WTC11 (cell line): Measurements from ENCODE around the gene GUCY2D. TPM values are rescaled to one million over a fixed set of nuclear protein-coding genes. Genes with fewer than 3 reads are reported as not detected.

Experiments
- ATAC-seq: fragments of 200-7000 bp; cut with Tn5 transposase; 2 replicates; pipeline ENCODE4 v1.10.0; 2021; ENCODE audit warnings: mild to moderate bottlenecking, moderate library complexity
- CTCF ChIA-PET: fragments of 300-600 bp; sonication (Branson Sonifier 250); formaldehyde crosslinking; loops from one replicate; lab custom pipeline; 2021; ENCODE audit warnings: antibody characterized with exemption; lab: Charles Lee
- POLR2A ChIA-PET: fragments of 350-600 bp; sonication (Branson Sonifier 250); formaldehyde crosslinking; loops from one replicate; lab custom pipeline; 2021; ENCODE audit warnings: antibody characterized with exemption; lab: Charles Lee
- DNase-seq: peaks from one replicate; pipeline ENCODE4 v3.0.0; 2021; ENCODE audit warnings: low spot score
- H3K27ac Mint-ChIP-seq: 2 replicates; pipeline ENCODE4 v1.8.0; 2021; ENCODE audit warnings: mixed read lengths
- H3K27me3 Mint-ChIP-seq: 2 replicates; pipeline ENCODE4 v1.8.0; 2021; ENCODE audit warnings: low read depth, mild to moderate bottlenecking, moderate library complexity, mixed read lengths
- H3K36me3 Mint-ChIP-seq: 2 replicates; pipeline ENCODE4 v1.8.0; 2021; ENCODE audit warnings: mixed read lengths
- H3K4me1 Mint-ChIP-seq: 2 replicates; pipeline ENCODE4 v1.8.0; 2022; ENCODE audit warnings: mixed read lengths
- H3K4me3 Mint-ChIP-seq: 2 replicates; pipeline ENCODE4 v1.8.0; 2021; ENCODE audit warnings: mild to moderate bottlenecking, moderate library complexity, mixed read lengths
- H3K9me3 Mint-ChIP-seq: 2 replicates; pipeline ENCODE4 v1.8.0; 2021; ENCODE audit warnings: mixed read lengths
- CBFB ChIP-seq: sonication (generic); formaldehyde crosslinking; IDR thresholded peaks from 2 replicates; pipeline ENCODE4 v1.8.1; 2022; ENCODE audit warnings: mild to moderate bottlenecking, low read depth, missing genetic modification reagents
- GABPB1 ChIP-seq: sonication (generic); formaldehyde crosslinking; IDR thresholded peaks from 2 replicates; pipeline ENCODE4 v1.8.1; 2023; ENCODE audit warnings: mild to moderate bottlenecking, missing genetic modification reagents
- GRHL2 ChIP-seq: fragments of 250-450 bp; sonication (Bioruptor Pico); IDR thresholded peaks from 2 replicates; pipeline ENCODE4 v1.8.0; 2022; ENCODE audit warnings: mild to moderate bottlenecking, moderate library complexity; ENCODE audit not compliant: insufficient replicate concordance, severe bottlenecking
- GTF2I ChIP-seq: fragments of 250-450 bp; sonication (Bioruptor Pico); conservative IDR thresholded peaks from 2 replicates; pipeline ENCODE4 v1.4.0; 2021; ENCODE audit warnings: mild to moderate bottlenecking
- SOX15 ChIP-seq: fragments of 250-450 bp; sonication (Bioruptor Pico); IDR thresholded peaks from 2 replicates; pipeline ENCODE4 v1.9.0; 2021; ENCODE audit warnings: mild to moderate bottlenecking
- ZBTB21 ChIP-seq: sonication (generic); formaldehyde crosslinking; IDR thresholded peaks from 2 replicates; pipeline ENCODE4 v1.8.1; 2023; ENCODE audit warnings: mild to moderate bottlenecking, missing genetic modification reagents, borderline replicate concordance
- ZNF121 ChIP-seq: sonication (generic); formaldehyde crosslinking; IDR thresholded peaks from 2 replicates; pipeline ENCODE4 v1.8.0; 2023; ENCODE audit warnings: missing genetic modification reagents
- ZNF263 ChIP-seq: sonication (generic); formaldehyde crosslinking; IDR thresholded peaks from 2 replicates; pipeline ENCODE4 v1.8.1; 2022; ENCODE audit warnings: low read depth, mild to moderate bottlenecking, moderate library complexity, missing genetic modification reagents
- ZNF317 ChIP-seq: sonication (generic); formaldehyde crosslinking; IDR thresholded peaks from 2 replicates; pipeline ENCODE4 v1.8.1; 2023; ENCODE audit warnings: low read depth, mild to moderate bottlenecking, moderate library complexity, missing genetic modification reagents, borderline replicate concordance
- ZNF416 ChIP-seq: fragments of 250-450 bp; sonication (Bioruptor Pico); IDR thresholded peaks from 2 replicates; pipeline ENCODE4 v1.9.0; 2021; ENCODE audit warnings: mild to moderate bottlenecking, inconsistent platforms
- total RNA-seq: library from RNA; stranded (reverse); gene quantifications from 3 replicates; pipeline ENCODE4 v1.2.3, GENCODE V29; 2021
- TF ChIP-seq, protein P1 (sequence below): sonication (generic); formaldehyde crosslinking; IDR thresholded peaks from 2 replicates; pipeline ENCODE4 v1.8.0; 2022; ENCODE audit warnings: mild to moderate bottlenecking, missing genetic modification reagents
- TF ChIP-seq, protein P2 (sequence below): sonication (generic); formaldehyde crosslinking; IDR thresholded peaks from 2 replicates; pipeline ENCODE4 v1.8.1; 2022; ENCODE audit warnings: mild to moderate bottlenecking, missing genetic modification reagents, moderate library complexity, borderline replicate concordance
- TF ChIP-seq, protein P3 (sequence below): fragments of 250-450 bp; sonication (Bioruptor Pico); IDR thresholded peaks from 2 replicates; pipeline ENCODE4 v1.9.0; 2021; ENCODE audit warnings: moderate library complexity, mild to moderate bottlenecking, inconsistent platforms, borderline replicate concordance
- TF ChIP-seq, protein P4 (sequence below): sonication (generic); formaldehyde crosslinking; IDR thresholded peaks from 2 replicates; pipeline ENCODE4 v1.8.1; 2022; ENCODE audit warnings: mild to moderate bottlenecking, moderate library complexity, missing genetic modification reagents
- TF ChIP-seq, protein P5 (sequence below): sonication (generic); formaldehyde crosslinking; conservative IDR thresholded peaks from 2 replicates; pipeline ENCODE4 v1.8.1; 2023; ENCODE audit warnings: mild to moderate bottlenecking, low read depth, missing genetic modification reagents, moderate library complexity
- TF ChIP-seq, protein P6 (sequence below): fragments of 250-450 bp; sonication (Bioruptor Pico); IDR thresholded peaks from 2 replicates; pipeline ENCODE4 v1.9.0; 2021; ENCODE audit warnings: mild to moderate bottlenecking, borderline replicate concordance

GUCY2D gene
- total RNA-seq, 1 experiment from 2014 or later = 0.87 TPM

DNA sequence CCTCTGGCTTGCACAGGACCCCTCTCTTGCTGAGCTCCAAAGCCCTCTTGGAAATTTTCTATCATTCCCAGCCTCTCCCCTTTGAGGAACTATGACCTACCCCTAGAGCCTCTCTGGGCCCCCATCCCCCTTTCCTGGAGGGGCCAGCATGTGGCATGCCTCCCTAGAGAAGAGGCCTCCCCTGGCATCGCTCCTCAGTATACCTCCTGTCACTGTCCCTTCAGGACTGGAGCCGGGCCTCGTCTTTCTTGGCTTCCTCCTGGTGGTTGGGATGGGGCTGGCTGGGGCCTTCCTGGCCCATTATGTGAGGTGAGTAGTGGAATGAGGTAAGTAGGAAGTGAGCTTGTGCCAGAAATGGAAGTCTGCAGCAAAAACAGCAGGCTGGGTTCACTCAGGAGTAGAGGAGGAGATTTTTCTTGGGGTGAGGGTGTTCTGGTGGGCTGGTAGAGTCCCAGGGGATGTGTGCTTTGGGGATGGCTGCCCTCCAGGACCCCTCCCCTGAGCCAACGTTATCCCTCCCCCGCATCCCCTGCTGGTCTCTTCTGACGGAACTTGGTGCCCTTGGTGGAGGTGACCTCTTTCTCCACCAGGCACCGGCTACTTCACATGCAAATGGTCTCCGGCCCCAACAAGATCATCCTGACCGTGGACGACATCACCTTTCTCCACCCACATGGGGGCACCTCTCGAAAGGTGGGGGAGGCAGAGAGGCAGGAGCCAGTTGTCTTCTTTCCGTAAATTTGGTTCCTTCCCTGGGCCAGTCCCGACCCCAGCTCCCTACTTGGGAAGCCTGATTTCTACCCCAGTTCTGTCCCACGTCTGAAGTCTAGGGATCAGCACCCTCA lies 4.6 kb downstream of the GUCY2D start:
- CTCF ChIA-PET = interaction anchor here (1.1 to 1.9 kb wide), 5 partner anchors 10 to 72 kb away, joined by 3 to 10 read pairs (median 4); no protein-coding TSS in a partner anchor

DNA sequence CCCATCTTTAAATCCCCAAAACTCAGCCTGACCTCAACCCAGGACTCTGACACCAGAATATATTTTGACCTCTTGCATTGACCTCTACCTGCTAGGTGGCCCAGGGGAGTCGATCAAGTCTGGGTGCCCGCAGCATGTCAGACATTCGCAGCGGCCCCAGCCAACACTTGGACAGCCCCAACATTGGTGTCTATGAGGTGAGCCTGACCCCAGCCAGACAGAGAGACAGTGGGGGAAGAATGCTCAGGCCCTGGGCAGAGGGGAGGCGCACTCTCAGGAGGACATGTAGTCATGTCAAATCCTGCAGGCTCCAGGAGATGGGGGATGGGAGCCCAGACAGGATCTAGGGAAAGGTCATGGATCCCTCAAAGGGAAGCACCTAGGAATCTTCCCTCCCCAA lies 5.4 kb downstream of the GUCY2D start:
- CTCF ChIA-PET = interaction anchor here (1.0 to 2.2 kb wide), 5 partner anchors 9 to 50 kb away, joined by 3 to 11 read pairs (median 3); no protein-coding TSS in a partner anchor
- TF ChIP-seq ZBTB21 (CRISPR knock-in tag) (no peak), SOX15 (CRISPR knock-in tag) (no peak), ZNF263 (CRISPR knock-in tag) (no peak), ZNF317 (CRISPR knock-in tag) (no peak), GTF2I (no peak), GABPB1 (CRISPR knock-in tag) (no peak), GRHL2 (CRISPR knock-in tag) (no peak), CBFB (no peak), ZNF121 (CRISPR knock-in tag) (no peak)
- TF ChIP-seq, protein P1, sequence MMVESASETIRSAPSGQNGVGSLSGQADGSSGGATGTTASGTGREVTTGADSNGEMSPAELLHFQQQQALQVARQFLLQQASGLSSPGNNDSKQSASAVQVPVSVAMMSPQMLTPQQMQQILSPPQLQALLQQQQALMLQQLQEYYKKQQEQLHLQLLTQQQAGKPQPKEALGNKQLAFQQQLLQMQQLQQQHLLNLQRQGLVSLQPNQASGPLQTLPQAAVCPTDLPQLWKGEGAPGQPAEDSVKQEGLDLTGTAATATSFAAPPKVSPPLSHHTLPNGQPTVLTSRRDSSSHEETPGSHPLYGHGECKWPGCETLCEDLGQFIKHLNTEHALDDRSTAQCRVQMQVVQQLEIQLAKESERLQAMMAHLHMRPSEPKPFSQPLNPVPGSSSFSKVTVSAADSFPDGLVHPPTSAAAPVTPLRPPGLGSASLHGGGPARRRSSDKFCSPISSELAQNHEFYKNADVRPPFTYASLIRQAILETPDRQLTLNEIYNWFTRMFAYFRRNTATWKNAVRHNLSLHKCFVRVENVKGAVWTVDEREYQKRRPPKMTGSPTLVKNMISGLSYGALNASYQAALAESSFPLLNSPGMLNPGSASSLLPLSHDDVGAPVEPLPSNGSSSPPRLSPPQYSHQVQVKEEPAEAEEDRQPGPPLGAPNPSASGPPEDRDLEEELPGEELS (CRISPR knock-in tag) = no peak
- TF ChIP-seq, protein P2, sequence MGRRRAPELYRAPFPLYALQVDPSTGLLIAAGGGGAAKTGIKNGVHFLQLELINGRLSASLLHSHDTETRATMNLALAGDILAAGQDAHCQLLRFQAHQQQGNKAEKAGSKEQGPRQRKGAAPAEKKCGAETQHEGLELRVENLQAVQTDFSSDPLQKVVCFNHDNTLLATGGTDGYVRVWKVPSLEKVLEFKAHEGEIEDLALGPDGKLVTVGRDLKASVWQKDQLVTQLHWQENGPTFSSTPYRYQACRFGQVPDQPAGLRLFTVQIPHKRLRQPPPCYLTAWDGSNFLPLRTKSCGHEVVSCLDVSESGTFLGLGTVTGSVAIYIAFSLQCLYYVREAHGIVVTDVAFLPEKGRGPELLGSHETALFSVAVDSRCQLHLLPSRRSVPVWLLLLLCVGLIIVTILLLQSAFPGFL (CRISPR knock-in tag) = no peak
- TF ChIP-seq, protein P3, sequence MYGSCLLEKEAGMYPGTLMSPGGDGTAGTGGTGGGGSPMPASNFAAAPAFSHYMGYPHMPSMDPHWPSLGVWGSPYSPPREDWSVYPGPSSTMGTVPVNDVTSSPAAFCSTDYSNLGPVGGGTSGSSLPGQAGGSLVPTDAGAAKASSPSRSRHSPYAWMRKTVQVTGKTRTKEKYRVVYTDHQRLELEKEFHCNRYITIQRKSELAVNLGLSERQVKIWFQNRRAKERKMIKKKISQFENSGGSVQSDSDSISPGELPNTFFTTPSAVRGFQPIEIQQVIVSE (CRISPR knock-in tag) = no peak

More for the DNA sequence above, 4.6 kb downstream of the GUCY2D start:
- TF ChIP-seq, protein P4, sequence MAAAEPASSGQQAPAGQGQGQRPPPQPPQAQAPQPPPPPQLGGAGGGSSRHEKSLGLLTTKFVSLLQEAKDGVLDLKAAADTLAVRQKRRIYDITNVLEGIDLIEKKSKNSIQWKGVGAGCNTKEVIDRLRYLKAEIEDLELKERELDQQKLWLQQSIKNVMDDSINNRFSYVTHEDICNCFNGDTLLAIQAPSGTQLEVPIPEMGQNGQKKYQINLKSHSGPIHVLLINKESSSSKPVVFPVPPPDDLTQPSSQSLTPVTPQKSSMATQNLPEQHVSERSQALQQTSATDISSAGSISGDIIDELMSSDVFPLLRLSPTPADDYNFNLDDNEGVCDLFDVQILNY = no peak
- TF ChIP-seq, protein P5, sequence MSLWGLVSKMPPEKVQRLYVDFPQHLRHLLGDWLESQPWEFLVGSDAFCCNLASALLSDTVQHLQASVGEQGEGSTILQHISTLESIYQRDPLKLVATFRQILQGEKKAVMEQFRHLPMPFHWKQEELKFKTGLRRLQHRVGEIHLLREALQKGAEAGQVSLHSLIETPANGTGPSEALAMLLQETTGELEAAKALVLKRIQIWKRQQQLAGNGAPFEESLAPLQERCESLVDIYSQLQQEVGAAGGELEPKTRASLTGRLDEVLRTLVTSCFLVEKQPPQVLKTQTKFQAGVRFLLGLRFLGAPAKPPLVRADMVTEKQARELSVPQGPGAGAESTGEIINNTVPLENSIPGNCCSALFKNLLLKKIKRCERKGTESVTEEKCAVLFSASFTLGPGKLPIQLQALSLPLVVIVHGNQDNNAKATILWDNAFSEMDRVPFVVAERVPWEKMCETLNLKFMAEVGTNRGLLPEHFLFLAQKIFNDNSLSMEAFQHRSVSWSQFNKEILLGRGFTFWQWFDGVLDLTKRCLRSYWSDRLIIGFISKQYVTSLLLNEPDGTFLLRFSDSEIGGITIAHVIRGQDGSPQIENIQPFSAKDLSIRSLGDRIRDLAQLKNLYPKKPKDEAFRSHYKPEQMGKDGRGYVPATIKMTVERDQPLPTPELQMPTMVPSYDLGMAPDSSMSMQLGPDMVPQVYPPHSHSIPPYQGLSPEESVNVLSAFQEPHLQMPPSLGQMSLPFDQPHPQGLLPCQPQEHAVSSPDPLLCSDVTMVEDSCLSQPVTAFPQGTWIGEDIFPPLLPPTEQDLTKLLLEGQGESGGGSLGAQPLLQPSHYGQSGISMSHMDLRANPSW (CRISPR knock-in tag) = no peak
- TF ChIP-seq, protein P6, sequence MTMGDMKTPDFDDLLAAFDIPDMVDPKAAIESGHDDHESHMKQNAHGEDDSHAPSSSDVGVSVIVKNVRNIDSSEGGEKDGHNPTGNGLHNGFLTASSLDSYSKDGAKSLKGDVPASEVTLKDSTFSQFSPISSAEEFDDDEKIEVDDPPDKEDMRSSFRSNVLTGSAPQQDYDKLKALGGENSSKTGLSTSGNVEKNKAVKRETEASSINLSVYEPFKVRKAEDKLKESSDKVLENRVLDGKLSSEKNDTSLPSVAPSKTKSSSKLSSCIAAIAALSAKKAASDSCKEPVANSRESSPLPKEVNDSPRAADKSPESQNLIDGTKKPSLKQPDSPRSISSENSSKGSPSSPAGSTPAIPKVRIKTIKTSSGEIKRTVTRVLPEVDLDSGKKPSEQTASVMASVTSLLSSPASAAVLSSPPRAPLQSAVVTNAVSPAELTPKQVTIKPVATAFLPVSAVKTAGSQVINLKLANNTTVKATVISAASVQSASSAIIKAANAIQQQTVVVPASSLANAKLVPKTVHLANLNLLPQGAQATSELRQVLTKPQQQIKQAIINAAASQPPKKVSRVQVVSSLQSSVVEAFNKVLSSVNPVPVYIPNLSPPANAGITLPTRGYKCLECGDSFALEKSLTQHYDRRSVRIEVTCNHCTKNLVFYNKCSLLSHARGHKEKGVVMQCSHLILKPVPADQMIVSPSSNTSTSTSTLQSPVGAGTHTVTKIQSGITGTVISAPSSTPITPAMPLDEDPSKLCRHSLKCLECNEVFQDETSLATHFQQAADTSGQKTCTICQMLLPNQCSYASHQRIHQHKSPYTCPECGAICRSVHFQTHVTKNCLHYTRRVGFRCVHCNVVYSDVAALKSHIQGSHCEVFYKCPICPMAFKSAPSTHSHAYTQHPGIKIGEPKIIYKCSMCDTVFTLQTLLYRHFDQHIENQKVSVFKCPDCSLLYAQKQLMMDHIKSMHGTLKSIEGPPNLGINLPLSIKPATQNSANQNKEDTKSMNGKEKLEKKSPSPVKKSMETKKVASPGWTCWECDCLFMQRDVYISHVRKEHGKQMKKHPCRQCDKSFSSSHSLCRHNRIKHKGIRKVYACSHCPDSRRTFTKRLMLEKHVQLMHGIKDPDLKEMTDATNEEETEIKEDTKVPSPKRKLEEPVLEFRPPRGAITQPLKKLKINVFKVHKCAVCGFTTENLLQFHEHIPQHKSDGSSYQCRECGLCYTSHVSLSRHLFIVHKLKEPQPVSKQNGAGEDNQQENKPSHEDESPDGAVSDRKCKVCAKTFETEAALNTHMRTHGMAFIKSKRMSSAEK (CRISPR knock-in tag) = no peak
- TF ChIP-seq ZNF416 (CRISPR knock-in tag) = no peak
- TF ChIP-seq, all 79 proteins: peak for 0
- Mint-ChIP-seq H3K27ac (no peak overlapping the region), H3K4me1 (peaks cover 18% of the 10 kb centered on the region), H3K36me3 (no peaks in the 10 kb centered on the region), H3K9me3 (0 out of 2 replicates have a peak, but pooled peaks cover 4% of the 10 kb centered on the region), H3K27me3 (peaks cover 50% of the 10 kb centered on the region), H3K4me3 (no peak overlapping the region)
- DNase-seq (no peak), ATAC-seq (no peak)
- POLR2A ChIA-PET = no interaction called here

More for the DNA sequence above, 5.4 kb downstream of the GUCY2D start:
- H3K36me3 Mint-ChIP-seq = no peaks in the 10 kb centered on the region
- no peak for ATAC-seq
- H3K9me3 Mint-ChIP-seq = 0 out of 2 replicates have a peak, but pooled peaks cover 4% of the 10 kb centered on the region
- H3K4me3 Mint-ChIP-seq = no peak overlapping the region
- H3K4me1 Mint-ChIP-seq = peaks cover 15% of the 10 kb centered on the region
- peaks cover 43% of the 10 kb centered on the region for H3K27me3 Mint-ChIP-seq
- POLR2A ChIA-PET = no interaction called here
- no peak for DNase-seq
- no peak overlapping the region for H3K27ac Mint-ChIP-seq
